K562 (cell line): Measurements from ENCODE around the gene FAM20C. TPM values are rescaled to one million over a fixed set of nuclear protein-coding genes. Genes with fewer than 3 reads are reported as not detected.

Experiments used
- ATAC-seq: fragments of 200-7000 bp; cut with Tn5 transposase; 3 replicates; pipeline ENCODE4 v1.9.1; 2020; ENCODE audit warnings: moderate library complexity
- BruUV-seq: library from RNA; stranded (reverse); fragments of 400-500 nt; replicated peaks from 2 replicates; lab custom pipeline; 2021; lab: Mats Ljungman, UMichigan
- CTCF ChIA-PET: fragments of 300-600 bp; formaldehyde crosslinking; extraction: SDS; loops from one replicate; lab custom pipeline; 2021; ENCODE audit warnings: low intra/inter-chr PET ratio; lab: Yijun Ruan, JAX
- POLR2A ChIA-PET: fragments of 300-600, 350-650 bp; sonication (Branson Sonifier 250); formaldehyde crosslinking; extraction: SDS; loops from one replicate; lab custom pipeline; 2021; ENCODE audit warnings: antibody characterized with exemption, inconsistent platforms; lab: Yijun Ruan, JAX
- DNase-seq, 4 experiments: peaks; one replicate each; pipeline versions ENCODE4 v3.0.0 to v3.0.0-alpha.2; 2011 to 2018; ENCODE audit warnings: low spot score in 3 of 4, mixed read lengths in 3 of 4; ENCODE audit errors: extremely low read depth in 1 of 4
- FAIRE-seq: peaks from 2 replicates; lab custom pipeline; 2011; peaks lifted over from hg19 to GRCh38; lab: Jason Lieb, UNC
- H2AFZ ChIP-seq: 2 replicates; pipeline ENCODE4 v1.6.0; 2011; ENCODE audit warnings: low read depth, low read length, control low read depth, inconsistent platforms
- H3K27ac ChIP-seq: fragments of 200-600 bp; 3 replicates; pipeline ENCODE4 v1.8.0; 2011; ENCODE audit warnings: low read depth, mild to moderate bottlenecking, control low read depth, inconsistent platforms, low read length, moderate library complexity, mixed read lengths; ENCODE audit errors: extremely low read depth
- H3K27me3 ChIP-seq, 2 experiments: fragments of 300-600 bp in 1 of 2; 2 replicates in 1 of 2; 3 replicates in 1 of 2; pipeline versions ENCODE4 v1.6.0 to v1.8.0; 2011; ENCODE audit warnings: inconsistent platforms in 2 of 2, low read length in 2 of 2, mild to moderate bottlenecking in 1 of 2, mixed read lengths in 1 of 2, moderate library complexity in 1 of 2; ENCODE audit not compliant: control insufficient read depth in 2 of 2, insufficient read depth in 2 of 2
- H3K36me3 ChIP-seq: fragments of 300-600 bp; 3 replicates; pipeline ENCODE4 v1.8.0; 2011; ENCODE audit warnings: mild to moderate bottlenecking, low read length, inconsistent platforms; ENCODE audit not compliant: control insufficient read depth, insufficient read depth
- H3K4me1 ChIP-seq, 2 experiments: fragments of 200-600 bp in 1 of 2; replicated peaks in 1 of 2; 2 replicates in 1 of 2; 3 replicates in 1 of 2; pipeline versions ENCODE4 v1.5.1 to v1.8.0; 2011; ENCODE audit warnings: inconsistent platforms in 2 of 2, low read length in 2 of 2, mild to moderate bottlenecking in 1 of 2, mixed read lengths in 1 of 2, moderate library complexity in 1 of 2; ENCODE audit not compliant: control insufficient read depth in 2 of 2, insufficient read depth in 2 of 2
- H3K4me2 ChIP-seq: 2 replicates; pipeline ENCODE4 v1.6.1; 2011; ENCODE audit warnings: low read length, control low read depth, inconsistent platforms, mixed read lengths; ENCODE audit not compliant: insufficient read depth
- H3K4me3 ChIP-seq: fragments of 200-600 bp; sonication (generic), shearing (Covaris generic); 2 replicates; pipeline ENCODE4 v1.5.1; 2016; ENCODE audit warnings: control low read depth, inconsistent platforms
- H3K79me2 ChIP-seq: fragments of 200-600 bp; 3 replicates; pipeline ENCODE4 v1.8.0; 2011; ENCODE audit warnings: low read length, inconsistent platforms; ENCODE audit not compliant: control insufficient read depth, insufficient read depth
- H3K9ac ChIP-seq, 2 experiments: 2 replicates each; pipeline versions ENCODE4 v1.6.0 to v1.6.1; 2011; ENCODE audit warnings: low read depth in 2 of 2, low read length in 2 of 2, control low read depth in 1 of 2, inconsistent platforms in 1 of 2, mild to moderate bottlenecking in 1 of 2, mixed read lengths in 1 of 2; ENCODE audit not compliant: insufficient read depth in 1 of 2
- H3K9me1 ChIP-seq: one replicate; pipeline ENCODE4 v1.6.0; 2011; ENCODE audit warnings: inconsistent platforms, mild to moderate bottlenecking, low read length, moderate library complexity; ENCODE audit not compliant: control insufficient read depth, insufficient read depth
- H3K9me3 ChIP-seq: replicated peaks from 2 replicates; pipeline ENCODE4 v1.5.1; 2011; ENCODE audit warnings: low read depth, low read length, inconsistent platforms; ENCODE audit not compliant: control insufficient read depth, insufficient read depth
- H4K20me1 ChIP-seq: replicated peaks from 2 replicates; pipeline ENCODE4 v1.6.1; 2011; ENCODE audit warnings: low read length, inconsistent platforms, mixed read lengths; ENCODE audit not compliant: control insufficient read depth, insufficient read depth
- ARID3A ChIP-seq: IDR thresholded peaks from 2 replicates; pipeline ENCODE4 v1.6.1; 2012; ENCODE audit warnings: low read depth, low read length, improper control_type of control experiment, borderline replicate concordance
- CTBP1 ChIP-seq: fragments of 450-650 bp; IDR thresholded peaks from 2 replicates; pipeline ENCODE4 v1.6.1; 2016; ENCODE audit warnings: borderline replicate concordance
- DMBX1 ChIP-seq: fragments of 250-450 bp; sonication (Bioruptor Pico); IDR thresholded peaks from 2 replicates; pipeline ENCODE4 v1.8.0; 2022; ENCODE audit warnings: inconsistent platforms, mild to moderate bottlenecking, moderate library complexity, borderline replicate concordance
- FOXK2 ChIP-seq, 2 experiments: fragments of 450-650 bp; IDR thresholded peaks in 1 of 2; conservative IDR thresholded peaks in 1 of 2; 2 replicates each; pipeline ENCODE4 v1.6.1; 2016; ENCODE audit warnings: low read depth in 2 of 2, mild to moderate bottlenecking in 1 of 2
- IRF1 ChIP-seq: sonication (generic); formaldehyde crosslinking; IDR thresholded peaks from 2 replicates; pipeline ENCODE4 v1.8.0; 2022; ENCODE audit warnings: missing genetic modification reagents, mild to moderate bottlenecking, borderline replicate concordance
- KDM1A ChIP-seq, 2 experiments: fragments of 450-650 bp; IDR thresholded peaks; 2 replicates each; pipeline ENCODE4 v1.6.1; 2016; ENCODE audit warnings: mild to moderate bottlenecking in 2 of 2
- PHB2 ChIP-seq: fragments of 450-650 bp; IDR thresholded peaks from 2 replicates; pipeline ENCODE4 v1.6.1; 2017; ENCODE audit warnings: low read depth
- REST ChIP-seq, 2 experiments: fragments of 450-650 bp; formaldehyde crosslinking in 1 of 2; IDR thresholded peaks; 2 replicates each; pipeline versions ENCODE4 v1.4.0 to v1.6.1; 2014 to 2020; ENCODE audit warnings: mild to moderate bottlenecking in 2 of 2, borderline replicate concordance in 1 of 2, low read depth in 1 of 2
- ZNF217 ChIP-seq: sonication (generic); formaldehyde crosslinking; IDR thresholded peaks from 2 replicates; pipeline ENCODE4 v1.8.0; 2022; ENCODE audit warnings: mild to moderate bottlenecking, missing genetic modification reagents
- WGBS: fragments of 100-300 bp; shearing (Covaris generic); methylation state at CpG from one replicate; pipeline ENCODE4 v1.1.6; 2016; ENCODE audit warnings: low coverage, mixed read lengths; ENCODE audit not compliant: insufficient coverage; ENCODE audit errors: missing lambda C conversion rate; 5-methylcytosine and 5-hydroxymethylcytosine counted together
- in situ Hi-C: fragments of 300-500 bp; cut with MboI; formaldehyde crosslinking; loops from 4 replicates; pipeline ENCODE4 v1.15.0; 2018; ENCODE audit warnings: inconsistent platforms, mixed read lengths
- intact Hi-C: fragments of 100-400 bp; cut with micrococcal nuclease; formaldehyde crosslinking; loops from 2 replicates; pipeline ENCODE4 v1.14.2; 2022
- polyA plus RNA-seq, 8 experiments: library from polyadenylated mRNA; depleted of rRNA in 4 of 8; stranded (reverse) in 5 of 8; unstranded in 3 of 8; fragments of >200 nt; fragmentation: Nextera tagmentation in 2 of 8; fragmentation: Illumina TruSeq in 1 of 8; extraction: Ambion mirVana in 2 of 8; extraction: Trizol in 1 of 8; gene quantifications; 2 replicates each; pipeline versions ENCODE4 v1.2.1 to v1.2.3, GENCODE V29; 2011 to 2014; ENCODE audit warnings: inconsistent platforms in 1 of 8, missing spikeins in 1 of 8
- total RNA-seq, 7 experiments: library from RNA; depleted of rRNA in 6 of 7; stranded (reverse); fragments of >200 nt in 6 of 7; fragmentation: Illumina TruSeq in 2 of 7; extraction: Trizol in 2 of 7; gene quantifications; 2 replicates each; pipeline versions ENCODE4 v1.2.1 to v1.2.3, GENCODE V29; 2011 to 2021; ENCODE audit warnings: low replicate concordance in 1 of 7

The FAM20C gene
- total and polyA plus RNA-seq, 9 of the 15 experiments (the other 6 are each of a cell fraction or from before 2014, with no cell fraction given), result 0.09 TPM; not detected in 8

GRCh38 chr7:266851-267840, 74.8 kb downstream of the FAM20C start:
- H3K27me3 ChIP-seq, result peaks cover 3 to 34% of the 10 kb centered on the region in 2 experiments; a peak in 3 of 5 replicates
- DNase-seq, result peak; percentile 58 to 63 (median 62)
- H4K20me1 ChIP-seq, result no peaks in the 10 kb centered on the region
- TF ChIP-seq CTBP1, result peak; percentile 23; the same call in 1 of the 2 replicates
- no peak for TF ChIP-seq ARID3A
- TF ChIP-seq KDM1A (IDR thresholded peaks at IDR 0.05), result no peak
- no peak for TF ChIP-seq FOXK2 (conservative IDR thresholded peaks at IDR 0.05 in 1 of 2, IDR thresholded peaks at IDR 0.05 in 1 of 2; ENCODE audit: low read depth in 2 of 2)
- no peak for TF ChIP-seq ZNF217
- no peak for TF ChIP-seq PHB2
- TF ChIP-seq DMBX1 (CRISPR knock-in tag), result no peak
- no peak for TF ChIP-seq IRF1 (CRISPR knock-in tag)
- TF ChIP-seq REST (IDR thresholded peaks at IDR 0.05; ENCODE audit: borderline replicate concordance), result peak; percentile 34; the same call in 1 of the 2 replicates
- TF ChIP-seq REST (CRISPR knock-in tag; IDR thresholded peaks at IDR 0.05; ENCODE audit: low read depth), result no peak

More at GRCh38 chr7:266851-267840, 74.8 kb downstream of the FAM20C start:
- in situ Hi-C loops, result no loop called here
- H3K36me3 ChIP-seq, result no peaks in the 10 kb centered on the region
- H2AFZ ChIP-seq, result no peak overlapping the region
- CTCF ChIA-PET, result interaction anchor here (0.6 to 1.4 kb wide), 3 partner anchors 9 to 532 kb away, joined by 3 to 9 read pairs (median 6); no protein-coding TSS in a partner anchor
- FAIRE-seq, result no peak
- no peaks in the 10 kb centered on the region for H3K9me1 ChIP-seq
- 12% methylated on average over 39 of the region's 45 CpGs for WGBS
- H3K4me2 ChIP-seq, result no peak overlapping the region
- BruUV-seq, result no TSS peak
- no peak overlapping the region; a peak in 1 of 4 replicates for H3K9ac ChIP-seq
- H3K27ac ChIP-seq, result no peak overlapping the region
- H3K4me3 ChIP-seq, result no peak overlapping the region
- peaks cover 0 to 20% of the 10 kb centered on the region in 2 experiments; a peak in 2 of 5 replicates for H3K4me1 ChIP-seq
- H3K9me3 ChIP-seq, result peaks cover 6% of the 10 kb centered on the region
- intact Hi-C loops, result no loop called here
- POLR2A ChIA-PET, result no interaction called here
- ATAC-seq, result peak; percentile 93
- no peaks in the 10 kb centered on the region for H3K79me2 ChIP-seq
